Hematopoietic multipotent progenitor cell treated with erythropoietin and hydrocortisone succinate and interleukin-3 and kit ligand, for 4 days (in vitro differentiated cells): Measurements from ENCODE around the gene MAPT.
"Not testable (repeated sequence)": the region's sequence is repeated elsewhere in the genome, so short reads cannot be mapped to it uniquely, and the experiment has no call there.

ENCODE experiments used
- DNase-seq: peaks from one replicate; pipeline ENCODE4 v3.0.0-alpha.2; 2015

Gene MAPT

DNA sequence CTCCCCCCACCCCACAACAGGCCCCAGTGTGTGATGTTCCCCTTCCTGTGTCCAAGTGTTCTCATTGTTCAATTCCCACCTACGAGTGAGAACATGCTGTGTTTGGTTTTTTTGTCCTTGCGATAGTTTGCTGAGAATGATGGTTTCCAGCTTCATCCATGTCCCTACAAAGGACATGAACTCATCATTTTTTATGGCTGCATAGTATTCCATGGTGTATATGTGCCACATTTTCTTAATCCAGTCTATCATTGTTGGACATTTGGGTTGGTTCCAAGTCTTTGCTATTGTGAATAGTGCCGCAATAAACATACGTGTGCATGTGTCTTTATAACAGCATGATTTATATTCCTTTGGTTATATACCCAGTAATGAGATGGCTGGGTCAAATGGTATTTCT, 62.4 kb downstream of the MAPT start:
- not testable (repeated sequence) for DNase-seq

- no peak for DNase-seq
Observed at GRCh38 chr17:45958307-45958706, 64.0 kb downstream of the MAPT start.

DNA sequence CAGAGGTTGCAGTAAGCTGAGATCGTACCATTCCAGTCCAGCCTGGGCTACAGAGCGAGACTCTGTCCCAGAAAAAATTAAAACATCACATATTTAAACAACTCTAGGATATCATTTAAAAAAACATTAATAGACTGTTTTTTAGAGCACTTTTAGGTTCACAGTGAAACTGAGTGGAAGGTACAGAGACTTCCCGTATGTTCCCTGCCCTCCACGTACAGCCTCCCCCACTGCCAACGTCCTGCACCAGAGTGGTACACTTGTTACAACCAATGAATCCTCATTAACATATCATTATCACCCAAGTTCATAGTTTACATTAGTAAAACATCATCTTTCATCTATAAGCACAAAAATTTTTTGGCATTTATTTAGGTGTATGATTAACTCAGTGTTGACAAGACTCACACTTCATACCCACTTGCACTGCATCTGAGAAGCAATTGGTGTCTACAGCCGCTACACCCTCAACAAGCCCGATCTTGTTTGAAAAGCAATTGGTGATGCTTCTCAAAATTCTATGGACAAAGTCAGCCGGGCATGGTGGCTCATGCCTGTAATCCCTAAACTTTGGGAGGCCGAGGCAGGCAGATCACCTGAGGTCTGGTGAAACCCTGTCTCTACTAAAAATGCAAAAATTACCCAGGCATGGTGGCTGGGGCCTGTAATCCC, 64.8 kb downstream of the MAPT start:
- no peak for DNase-seq

DNA sequence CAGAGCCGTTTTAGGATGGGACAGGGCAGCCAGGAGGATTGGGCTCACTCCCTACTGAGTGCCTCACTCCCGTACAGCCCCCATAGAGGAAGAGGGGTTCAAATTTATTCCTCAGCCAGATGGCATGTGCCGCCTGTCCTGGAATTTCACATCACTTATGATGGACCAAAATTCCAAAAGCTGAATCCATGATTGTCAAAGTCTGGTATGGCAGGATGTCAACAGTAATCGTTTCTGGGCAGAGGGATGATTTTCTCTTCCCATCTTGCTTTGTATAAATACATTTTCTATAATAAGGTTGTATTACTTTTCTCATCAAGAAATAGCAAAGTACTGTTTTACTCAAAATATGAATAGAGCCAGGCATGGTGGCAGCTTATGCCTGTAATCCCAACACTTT, 66.0 kb downstream of the MAPT start:
- no peak for DNase-seq

DNA sequence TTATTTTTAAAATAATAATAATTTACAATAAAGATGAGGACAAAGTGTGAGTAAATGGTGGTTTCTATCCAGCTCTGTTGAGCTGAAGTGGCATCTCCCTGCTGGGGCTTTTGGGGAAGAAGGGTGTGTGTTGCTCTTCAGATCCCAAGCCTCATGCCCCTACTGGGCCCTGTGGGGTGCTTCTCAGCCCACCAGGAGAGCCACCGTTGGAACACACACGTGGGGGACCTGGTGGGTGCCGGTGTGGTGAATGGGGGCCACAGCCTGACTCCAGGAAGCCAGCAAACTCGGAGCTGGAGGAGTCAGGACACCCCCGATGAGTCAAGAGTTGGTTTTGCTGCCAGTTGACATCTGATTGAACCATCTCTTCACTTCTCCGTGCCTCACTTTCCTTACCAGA, 66.9 kb downstream of the MAPT start:
- DNase-seq: no peak

DNA sequence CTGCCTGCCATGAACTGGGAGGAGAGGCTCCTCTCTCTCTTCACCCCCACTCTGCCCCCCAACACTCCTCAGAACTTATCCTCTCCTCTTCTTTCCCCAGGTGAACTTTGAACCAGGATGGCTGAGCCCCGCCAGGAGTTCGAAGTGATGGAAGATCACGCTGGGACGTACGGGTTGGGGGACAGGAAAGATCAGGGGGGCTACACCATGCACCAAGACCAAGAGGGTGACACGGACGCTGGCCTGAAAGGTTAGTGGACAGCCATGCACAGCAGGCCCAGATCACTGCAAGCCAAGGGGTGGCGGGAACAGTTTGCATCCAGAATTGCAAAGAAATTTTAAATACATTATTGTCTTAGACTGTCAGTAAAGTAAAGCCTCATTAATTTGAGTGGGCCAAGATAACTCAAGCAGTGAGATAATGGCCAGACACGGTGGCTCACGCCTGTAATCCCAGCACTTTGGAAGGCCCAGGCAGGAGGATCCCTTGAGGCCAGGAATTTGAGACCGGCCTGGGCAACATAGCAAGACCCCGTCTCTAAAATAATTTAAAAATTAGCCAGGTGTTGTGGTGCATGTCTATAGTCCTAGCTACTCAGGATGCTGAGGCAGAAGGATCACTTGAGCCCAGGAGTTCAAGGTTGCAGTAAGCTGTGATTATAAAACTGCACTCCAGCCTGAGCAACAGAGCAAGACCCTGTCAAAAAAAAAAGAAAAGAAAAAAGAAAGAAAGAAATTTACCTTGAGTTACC, 68.0 kb downstream of the MAPT start:
- DNase-seq: no peak

GRCh38 chr17:45963283-45963682, 68.9 kb downstream of the MAPT start:
- no peak for DNase-seq

GRCh38 chr17:45963889-45964288, 69.5 kb downstream of the MAPT start:
- no peak for DNase-seq

DNA sequence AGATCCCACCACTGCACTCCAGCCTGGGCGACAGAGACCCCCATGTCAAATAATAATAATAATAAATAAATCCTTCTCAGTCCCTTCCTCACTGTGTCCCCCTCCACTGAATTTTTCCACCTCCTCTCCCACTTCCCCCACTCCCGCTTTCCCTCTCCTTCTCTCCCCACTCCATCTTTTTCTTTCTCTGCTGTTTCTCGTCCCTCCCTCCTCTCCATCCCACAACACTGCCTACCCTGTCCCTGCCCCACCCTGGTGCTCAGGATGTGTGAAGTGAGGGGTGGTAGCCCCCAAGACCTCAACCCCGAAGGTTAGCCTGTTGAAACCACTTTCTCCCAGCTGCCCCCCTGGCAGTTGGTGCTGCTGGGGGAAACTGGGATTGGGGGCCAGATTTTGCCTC, 70.3 kb downstream of the MAPT start:
- DNase-seq: no peak

GRCh38 chr17:45965812-45966211, 71.5 kb downstream of the MAPT start:
- DNase-seq: no peak

GRCh38 chr17:45966606-45967280, 72.4 kb downstream of the MAPT start:
- DNase-seq: no peak

DNA sequence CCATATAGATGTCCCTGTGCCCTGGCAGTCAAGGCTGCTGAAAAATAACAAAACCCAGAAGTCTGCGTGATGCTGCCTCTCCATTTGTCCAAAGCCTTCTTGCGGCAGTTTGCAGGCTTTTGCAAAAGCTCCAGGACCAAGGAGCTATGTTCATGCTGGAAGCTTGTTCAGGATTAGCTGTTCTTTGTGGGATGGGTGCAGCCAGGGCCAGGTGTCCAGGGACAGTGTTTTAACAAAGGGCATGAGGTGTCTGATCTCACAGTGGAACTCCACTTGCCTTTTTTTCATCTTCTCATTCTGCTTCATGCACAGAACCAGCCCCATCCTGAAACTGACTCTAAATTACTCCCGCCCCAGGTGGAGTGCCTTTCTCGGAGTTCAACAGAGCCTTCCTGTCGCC, 73.0 kb downstream of the MAPT start:
- DNase-seq: no peak

DNA sequence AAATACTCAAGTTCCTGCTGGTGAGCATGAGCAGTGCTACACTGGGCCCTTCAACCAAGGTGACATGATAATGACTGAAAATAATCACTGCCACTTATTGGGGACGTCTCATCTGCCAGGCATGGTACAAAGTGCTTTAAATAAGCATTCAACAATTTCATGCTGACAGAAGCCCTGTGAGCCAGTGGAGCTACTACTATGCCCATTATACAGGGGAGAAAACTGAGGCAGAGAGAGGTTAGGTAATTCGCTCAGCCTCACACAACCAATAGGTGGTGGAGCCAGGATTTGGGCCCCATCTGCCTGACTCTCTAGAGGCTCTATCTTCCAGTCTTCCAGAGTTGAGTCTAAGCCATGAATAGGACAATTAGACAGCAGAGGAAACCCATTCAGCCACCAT, 74.4 kb downstream of the MAPT start:
- DNase-seq: no peak

DNA sequence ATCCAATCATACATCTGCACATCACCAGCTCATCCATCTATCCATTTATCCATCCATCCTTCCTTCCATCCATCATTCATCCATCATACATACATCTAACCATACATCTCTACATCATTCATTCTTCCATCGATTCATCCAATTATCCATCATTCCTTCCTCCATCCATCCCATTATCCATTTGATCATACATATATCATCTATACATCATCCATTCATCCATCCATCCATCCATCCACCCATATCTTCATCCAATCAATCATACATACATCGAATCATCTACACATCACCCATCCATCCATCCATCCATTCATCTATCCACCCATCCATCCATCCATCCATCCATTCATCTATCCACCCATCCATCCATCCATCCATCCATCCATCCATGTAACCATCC, 75.4 kb downstream of the MAPT start:
- DNase-seq: no peak

GRCh38 chr17:45970659-45971058, 76.3 kb downstream of the MAPT start:
- no peak for DNase-seq

DNA sequence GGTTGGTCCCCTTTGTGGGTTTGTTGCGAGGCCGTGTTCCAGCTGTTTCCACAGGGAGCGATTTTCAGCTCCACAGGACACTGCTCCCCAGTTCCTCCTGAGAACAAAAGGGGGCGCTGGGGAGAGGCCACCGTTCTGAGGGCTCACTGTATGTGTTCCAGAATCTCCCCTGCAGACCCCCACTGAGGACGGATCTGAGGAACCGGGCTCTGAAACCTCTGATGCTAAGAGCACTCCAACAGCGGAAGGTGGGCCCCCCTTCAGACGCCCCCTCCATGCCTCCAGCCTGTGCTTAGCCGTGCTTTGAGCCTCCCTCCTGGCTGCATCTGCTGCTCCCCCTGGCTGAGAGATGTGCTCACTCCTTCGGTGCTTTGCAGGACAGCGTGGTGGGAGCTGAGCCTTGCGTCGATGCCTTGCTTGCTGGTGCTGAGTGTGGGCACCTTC, 77.4 kb downstream of the MAPT start:
- DNase-seq: no peak

DNA sequence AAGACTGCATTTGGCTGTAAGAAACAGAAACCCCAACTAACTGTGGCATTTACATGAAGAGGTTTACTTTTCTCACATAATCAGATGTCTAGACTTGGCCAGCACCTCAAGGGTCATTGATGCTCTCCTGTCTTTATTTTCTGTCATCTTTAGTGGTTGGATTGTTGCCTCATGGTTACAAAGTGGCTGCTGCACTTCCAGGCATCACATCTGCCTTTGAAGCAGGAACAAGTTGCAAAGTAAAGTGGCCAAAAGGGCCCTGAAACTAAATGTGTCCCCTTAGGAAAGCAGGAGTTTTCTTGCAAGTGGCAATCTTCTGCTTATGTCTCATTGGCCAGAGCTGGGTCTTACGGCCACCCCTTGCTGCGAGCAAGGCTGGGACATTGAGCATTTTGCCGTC, 78.2 kb downstream of the MAPT start:
- DNase-seq: no peak

GRCh38 chr17:45973099-45973780, 78.9 kb downstream of the MAPT start:
- no peak for DNase-seq

- no peak for DNase-seq
Observed at GRCh38 chr17:45973946-45974859, 79.8 kb downstream of the MAPT start.

DNA sequence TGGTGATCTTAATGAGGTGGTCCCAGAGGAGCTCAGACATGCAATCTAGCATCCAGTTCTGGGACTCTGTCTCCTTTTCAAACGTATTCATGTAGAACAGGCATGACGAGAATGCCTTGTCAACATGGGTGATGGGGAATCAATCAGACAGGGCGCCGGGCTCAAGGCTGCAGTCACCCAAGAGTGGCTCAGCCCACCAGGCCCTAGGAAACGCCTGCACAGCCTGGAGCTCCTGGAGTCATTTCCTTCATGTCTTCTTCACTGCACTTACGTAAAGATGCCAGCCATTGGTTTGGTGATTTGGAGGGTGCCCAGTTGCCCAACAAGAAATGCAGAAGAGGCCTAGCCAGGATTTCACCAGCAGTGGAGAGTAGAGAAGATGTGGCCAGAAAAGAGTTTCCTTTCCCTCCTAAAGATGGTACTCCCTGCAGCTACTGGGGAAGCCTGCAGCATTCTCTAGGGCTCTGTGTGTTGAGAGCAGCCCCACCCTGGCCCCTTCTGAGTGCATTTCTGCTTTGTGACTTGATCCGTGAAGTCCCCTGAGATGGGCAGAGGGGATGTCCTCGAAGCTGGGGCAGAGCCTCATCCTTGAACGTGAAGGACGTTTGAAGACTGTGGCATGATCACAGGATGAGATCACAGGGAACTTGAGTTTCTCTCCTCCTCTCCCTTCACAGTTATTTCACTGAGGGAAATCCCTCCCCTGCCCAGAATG, 80.7 kb downstream of the MAPT start:
- DNase-seq: no peak

GRCh38 chr17:45975640-45976295, 81.4 kb downstream of the MAPT start:
- DNase-seq: no peak
